Peyer's patch (tissue), 4 donors: ENCODE results near the gene PKD2. TPM values are rescaled to one million over a fixed set of nuclear protein-coding genes. Genes with fewer than 3 reads are reported as not detected.

Source experiments
- DNase-seq, 3 donors: peaks; one replicate each; pipeline ENCODE4 v3.0.0-alpha.2; 2017 to 2019
- H3K27ac ChIP-seq, 4 donors: fragments of 200-600 bp; sonication (generic); one replicate each; pipeline ENCODE4 v1.5.1; 2016 to 2019
- H3K27me3 ChIP-seq, 2 donors: fragments of 200-600 bp; sonication (generic); one replicate each; pipeline ENCODE4 v1.5.1; 2019
- H3K36me3 ChIP-seq, 3 donors: fragments of 200-600 bp; sonication (generic); one replicate each; pipeline ENCODE4 v1.5.1; 2016 to 2019
- H3K4me1 ChIP-seq, 4 donors: fragments of 200-600 bp; sonication (generic); one replicate each; pipeline ENCODE4 v1.5.1; 2016 to 2019
- H3K4me3 ChIP-seq, 4 donors: fragments of 200-600 bp; sonication (generic); 1 replicate in 3 of 4; 2 replicates in 1 of 4; pipeline ENCODE4 v1.5.1; 2016 to 2019; ENCODE audit warnings: mild to moderate bottlenecking in 1 of 4
- H3K9me3 ChIP-seq, 4 donors: fragments of 200-600 bp; sonication (generic); one replicate each; pipeline ENCODE4 v1.5.1; 2016 to 2019; ENCODE audit warnings: mild to moderate bottlenecking in 1 of 4
- CTCF ChIP-seq, 6 experiments: fragments of 450-650 bp in 4 of 6; fragments of 200-600 bp in 2 of 6; sonication (generic) in 1 of 6; IDR thresholded peaks; one replicate each; pipeline ENCODE4 v1.5.1; 2017 to 2019; ENCODE audit warnings: antibody characterized with exemption in 6 of 6, mild to moderate bottlenecking in 3 of 6, moderate library complexity in 1 of 6
- POLR2A ChIP-seq, 2 donors: fragments of 450-650 bp; IDR thresholded peaks; one replicate each; pipeline ENCODE4 v1.5.1; 2017; ENCODE audit warnings: antibody characterized with exemption in 2 of 2, mild to moderate bottlenecking in 2 of 2, moderate library complexity in 2 of 2
- total RNA-seq, 4 donors: library from RNA; depleted of rRNA; stranded (reverse); fragments of >200 nt; gene quantifications; one replicate each; pipeline ENCODE4 v1.1.0, GENCODE V29; 2016

The PKD2 gene
- total RNA-seq, 4 donors from 2014 or later, result 9.8 to 238 (median 23.4) TPM

- no peak overlapping the region for H3K4me3 ChIP-seq
- DNase-seq, result no peak
- H3K36me3 ChIP-seq, result no peaks in the 10 kb centered on the region
- no peaks in the 10 kb centered on the region for H3K9me3 ChIP-seq
- H3K27ac ChIP-seq, result no peak overlapping the region
- H3K4me1 ChIP-seq, result no peaks in the 10 kb centered on the region
- TF ChIP-seq CTCF (IDR thresholded peaks at IDR 0.05) (no peak), POLR2A (IDR thresholded peaks at IDR 0.05) (no peak)
- H3K27me3 ChIP-seq, result no peaks in the 10 kb centered on the region
Measured at GRCh38 chr4:88087004-88087403, 79.6 kb downstream of the PKD2 start.

GRCh38 chr4:88090898-88091297, 83.5 kb downstream of the PKD2 start:
- Histone ChIP-seq H3K4me1 (no peaks in the 10 kb centered on the region), H3K9me3 (no peaks in the 10 kb centered on the region), H3K27ac (no peak overlapping the region), H3K27me3 (no peaks in the 10 kb centered on the region), H3K4me3 (no peak overlapping the region), H3K36me3 (peaks cover 0 to 7% (median 0%) of the 10 kb centered on the region in 3 donors)
- no peak for DNase-seq
- no peak for TF ChIP-seq CTCF (IDR thresholded peaks at IDR 0.05)
- TF ChIP-seq POLR2A (IDR thresholded peaks at IDR 0.05), result no peak

GRCh38 chr4:88091378-88091777, 83.9 kb downstream of the PKD2 start:
- no peaks in the 10 kb centered on the region for H3K9me3 ChIP-seq
- TF ChIP-seq POLR2A (IDR thresholded peaks at IDR 0.05), result no peak
- H3K27ac ChIP-seq, result no peak overlapping the region

GRCh38 chr4:88093874-88094273, 86.4 kb downstream of the PKD2 start:
- Histone ChIP-seq H3K27me3 (no peaks in the 10 kb centered on the region), H3K9me3 (no peaks in the 10 kb centered on the region), H3K4me3 (no peak overlapping the region), H3K27ac (no peak overlapping the region), H3K36me3 (peaks cover 0 to 7% (median 0%) of the 10 kb centered on the region in 3 donors), H3K4me1 (no peaks in the 10 kb centered on the region)
- DNase-seq, result no peak
- TF ChIP-seq CTCF (IDR thresholded peaks at IDR 0.05), result no peak
- TF ChIP-seq POLR2A (IDR thresholded peaks at IDR 0.05), result no peak

More at GRCh38 chr4:88091378-88091777, 83.9 kb downstream of the PKD2 start:
- Histone ChIP-seq H3K4me3 (no peak overlapping the region), H3K27me3 (no peaks in the 10 kb centered on the region), H3K36me3 (peaks cover 0 to 7% (median 0%) of the 10 kb centered on the region in 3 donors), H3K4me1 (no peaks in the 10 kb centered on the region)
- no peak for DNase-seq

GRCh38 chr4:88097301-88097700, 89.9 kb downstream of the PKD2 start:
- TF ChIP-seq CTCF (IDR thresholded peaks at IDR 0.05), result no peak
- TF ChIP-seq POLR2A (IDR thresholded peaks at IDR 0.05), result no peak
- H3K4me1 ChIP-seq, result no peaks in the 10 kb centered on the region
- H3K9me3 ChIP-seq, result no peaks in the 10 kb centered on the region
- peaks cover 0 to 7% (median 0%) of the 10 kb centered on the region in 3 donors for H3K36me3 ChIP-seq
- H3K27me3 ChIP-seq, result no peaks in the 10 kb centered on the region
- H3K4me3 ChIP-seq, result no peak overlapping the region
- DNase-seq, result no peak
- H3K27ac ChIP-seq, result no peak overlapping the region

GRCh38 chr4:88097781-88098180, 90.3 kb downstream of the PKD2 start:
- no peak for TF ChIP-seq CTCF (IDR thresholded peaks at IDR 0.05)
- no peak for TF ChIP-seq POLR2A (IDR thresholded peaks at IDR 0.05)
- Histone ChIP-seq H3K36me3 (peaks cover 0 to 7% (median 0%) of the 10 kb centered on the region in 3 donors), H3K27ac (no peak overlapping the region), H3K4me1 (no peaks in the 10 kb centered on the region), H3K4me3 (no peak overlapping the region), H3K27me3 (no peaks in the 10 kb centered on the region), H3K9me3 (no peaks in the 10 kb centered on the region)
- no peak for DNase-seq
